GM12878 (cell line): ENCODE results near the gene GGA2. TPM values are rescaled to one million over a fixed set of nuclear protein-coding genes. Genes with fewer than 3 reads are reported as not detected.

Source experiments
- BCL11A ChIP-seq: IDR thresholded peaks from 2 replicates; pipeline ENCODE4 v1.6.1; 2011; ENCODE audit warnings: low read depth, low read length
- BMI1 ChIP-seq: fragments of 450-650 bp; IDR thresholded peaks from 2 replicates; pipeline ENCODE4 v1.6.1; 2016; ENCODE audit warnings: mild to moderate bottlenecking, moderate library complexity, borderline replicate concordance
- CBFB ChIP-seq: IDR thresholded peaks from 2 replicates; pipeline ENCODE4 v1.6.1; 2016; ENCODE audit warnings: antibody characterized with exemption, low read depth
- EZH2 ChIP-seq: IDR thresholded peaks from 2 replicates; pipeline ENCODE4 v1.6.1; 2012; ENCODE audit warnings: low read depth, mild to moderate bottlenecking, control low read depth, inconsistent platforms, low read length, borderline replicate concordance; ENCODE audit not compliant: control insufficient read depth
- HDAC2 ChIP-seq: fragments of 200-600 bp; sonication (generic); IDR thresholded peaks from 2 replicates; pipeline ENCODE4 v1.6.1; 2017
- PML ChIP-seq: IDR thresholded peaks from 2 replicates; pipeline ENCODE4 v1.6.1; 2012; ENCODE audit warnings: low read length, inconsistent platforms
- SMAD1 ChIP-seq: fragments of 450-650 bp; IDR thresholded peaks from 2 replicates; pipeline ENCODE4 v1.6.1; 2018; ENCODE audit warnings: mild to moderate bottlenecking, low read depth; ENCODE audit not compliant: partially characterized antibody
- SPI1 ChIP-seq: IDR thresholded peaks from 2 replicates; pipeline ENCODE4 v1.6.1; 2011; ENCODE audit warnings: low read depth, mild to moderate bottlenecking, low read length, moderate library complexity, borderline replicate concordance; ENCODE audit not compliant: insufficient read depth
- SUPT20H ChIP-seq: IDR thresholded peaks from 2 replicates; pipeline ENCODE4 v1.6.1; 2011; ENCODE audit warnings: low read depth, mild to moderate bottlenecking, low read length, moderate library complexity, borderline replicate concordance; ENCODE audit not compliant: control insufficient read depth
- ZNF592 ChIP-seq: fragments of 450-650 bp; IDR thresholded peaks from 2 replicates; pipeline ENCODE4 v1.6.1; 2017; ENCODE audit warnings: mild to moderate bottlenecking, moderate library complexity
- polyA plus RNA-seq, 11 experiments: library from polyadenylated mRNA; depleted of rRNA in 4 of 11; unstranded in 6 of 11; stranded (reverse) in 5 of 11; fragments of >200 nt; fragmentation: Nextera tagmentation in 4 of 11; fragmentation: Illumina TruSeq in 1 of 11; extraction: Ambion mirVana in 4 of 11; extraction: Trizol in 1 of 11; gene quantifications; 1 replicate in 1 of 11; 2 replicates in 10 of 11; pipeline versions ENCODE4 v1.2.1 to v1.2.3, GENCODE V29; 2011 to 2016; ENCODE audit warnings: inconsistent platforms in 2 of 11, missing spikeins in 2 of 11, low read depth in 1 of 11
- total RNA-seq, 4 experiments: library from RNA; depleted of rRNA in 3 of 4; stranded (reverse); fragments of >200 nt in 3 of 4; fragmentation: Illumina TruSeq in 1 of 4; extraction: Trizol in 1 of 4; gene quantifications; 2 replicates each; pipeline versions ENCODE4 v1.2.1 to v1.2.3, GENCODE V29; 2013 to 2021
- TF ChIP-seq, protein P1 (sequence below): fragments of 450-650 bp; IDR thresholded peaks from 2 replicates; pipeline ENCODE4 v1.6.1; 2017; ENCODE audit warnings: mild to moderate bottlenecking, moderate library complexity
- TF ChIP-seq, protein P2 (sequence below): fragments of 450-650 bp; IDR thresholded peaks from 2 replicates; pipeline ENCODE4 v1.6.1; 2016; ENCODE audit warnings: mild to moderate bottlenecking
- TF ChIP-seq, protein P3 (sequence below): fragments of 450-650 bp; IDR thresholded peaks from 2 replicates; pipeline ENCODE4 v1.6.1; 2017; ENCODE audit warnings: low read depth, mild to moderate bottlenecking, moderate library complexity
- TF ChIP-seq, protein P4 (sequence below): IDR thresholded peaks from 2 replicates; pipeline ENCODE4 v1.6.1; 2012; ENCODE audit warnings: low read length, inconsistent platforms
- TF ChIP-seq, protein P5 (sequence below): IDR thresholded peaks from 2 replicates; pipeline ENCODE4 v1.6.1; 2012; ENCODE audit warnings: low read depth, low read length, improper control_type of control experiment

Gene GGA2
- total and polyA plus RNA-seq, 10 of the 15 experiments (the other 5 are each of a cell fraction or from before 2014, with no cell fraction given), result 14.1 to 153 (median 86.6) TPM

DNA sequence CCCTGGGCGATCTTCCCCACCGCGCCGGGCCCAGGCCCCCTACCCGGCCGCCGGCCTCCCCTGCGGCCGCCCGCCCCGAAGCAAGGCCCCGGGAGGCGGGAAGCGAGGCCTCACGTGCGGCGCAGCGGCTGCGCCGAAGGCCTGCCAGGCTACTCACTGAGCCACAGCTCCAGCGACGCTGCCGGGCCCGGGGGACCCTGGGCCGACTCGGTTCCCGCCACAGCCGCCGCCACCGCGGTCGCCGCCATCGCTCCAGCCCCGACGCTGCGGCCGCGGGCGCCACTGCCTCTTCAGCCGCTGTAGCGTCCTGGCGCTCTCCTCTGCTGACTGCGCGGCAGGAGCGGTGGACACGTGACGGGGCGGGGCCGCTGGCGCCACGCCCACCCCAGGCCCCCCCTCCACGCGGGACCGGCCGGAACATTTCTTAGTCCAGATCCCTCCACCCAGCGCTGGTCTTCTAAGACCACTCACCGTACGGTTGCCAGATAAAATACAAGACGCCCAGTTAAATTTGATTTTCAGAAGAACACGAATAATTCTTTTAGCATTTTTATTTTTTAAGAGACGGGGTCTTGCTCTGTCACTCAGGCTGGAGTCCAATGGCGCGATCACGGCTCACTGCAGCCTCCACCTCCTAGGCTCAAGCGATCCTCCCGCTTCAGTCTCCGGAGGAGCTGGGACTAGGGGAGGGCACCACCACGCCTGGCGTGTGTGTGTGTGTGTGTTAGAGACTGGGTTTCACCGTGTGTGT lies at the start of gene GGA2 (continued):
- TF ChIP-seq, protein P1, sequence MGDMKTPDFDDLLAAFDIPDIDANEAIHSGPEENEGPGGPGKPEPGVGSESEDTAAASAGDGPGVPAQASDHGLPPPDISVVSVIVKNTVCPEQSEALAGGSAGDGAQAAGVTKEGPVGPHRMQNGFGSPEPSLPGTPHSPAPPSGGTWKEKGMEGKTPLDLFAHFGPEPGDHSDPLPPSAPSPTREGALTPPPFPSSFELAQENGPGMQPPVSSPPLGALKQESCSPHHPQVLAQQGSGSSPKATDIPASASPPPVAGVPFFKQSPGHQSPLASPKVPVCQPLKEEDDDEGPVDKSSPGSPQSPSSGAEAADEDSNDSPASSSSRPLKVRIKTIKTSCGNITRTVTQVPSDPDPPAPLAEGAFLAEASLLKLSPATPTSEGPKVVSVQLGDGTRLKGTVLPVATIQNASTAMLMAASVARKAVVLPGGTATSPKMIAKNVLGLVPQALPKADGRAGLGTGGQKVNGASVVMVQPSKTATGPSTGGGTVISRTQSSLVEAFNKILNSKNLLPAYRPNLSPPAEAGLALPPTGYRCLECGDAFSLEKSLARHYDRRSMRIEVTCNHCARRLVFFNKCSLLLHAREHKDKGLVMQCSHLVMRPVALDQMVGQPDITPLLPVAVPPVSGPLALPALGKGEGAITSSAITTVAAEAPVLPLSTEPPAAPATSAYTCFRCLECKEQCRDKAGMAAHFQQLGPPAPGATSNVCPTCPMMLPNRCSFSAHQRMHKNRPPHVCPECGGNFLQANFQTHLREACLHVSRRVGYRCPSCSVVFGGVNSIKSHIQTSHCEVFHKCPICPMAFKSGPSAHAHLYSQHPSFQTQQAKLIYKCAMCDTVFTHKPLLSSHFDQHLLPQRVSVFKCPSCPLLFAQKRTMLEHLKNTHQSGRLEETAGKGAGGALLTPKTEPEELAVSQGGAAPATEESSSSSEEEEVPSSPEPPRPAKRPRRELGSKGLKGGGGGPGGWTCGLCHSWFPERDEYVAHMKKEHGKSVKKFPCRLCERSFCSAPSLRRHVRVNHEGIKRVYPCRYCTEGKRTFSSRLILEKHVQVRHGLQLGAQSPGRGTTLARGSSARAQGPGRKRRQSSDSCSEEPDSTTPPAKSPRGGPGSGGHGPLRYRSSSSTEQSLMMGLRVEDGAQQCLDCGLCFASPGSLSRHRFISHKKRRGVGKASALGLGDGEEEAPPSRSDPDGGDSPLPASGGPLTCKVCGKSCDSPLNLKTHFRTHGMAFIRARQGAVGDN, result peak; percentile 82
- TF ChIP-seq, protein P2, sequence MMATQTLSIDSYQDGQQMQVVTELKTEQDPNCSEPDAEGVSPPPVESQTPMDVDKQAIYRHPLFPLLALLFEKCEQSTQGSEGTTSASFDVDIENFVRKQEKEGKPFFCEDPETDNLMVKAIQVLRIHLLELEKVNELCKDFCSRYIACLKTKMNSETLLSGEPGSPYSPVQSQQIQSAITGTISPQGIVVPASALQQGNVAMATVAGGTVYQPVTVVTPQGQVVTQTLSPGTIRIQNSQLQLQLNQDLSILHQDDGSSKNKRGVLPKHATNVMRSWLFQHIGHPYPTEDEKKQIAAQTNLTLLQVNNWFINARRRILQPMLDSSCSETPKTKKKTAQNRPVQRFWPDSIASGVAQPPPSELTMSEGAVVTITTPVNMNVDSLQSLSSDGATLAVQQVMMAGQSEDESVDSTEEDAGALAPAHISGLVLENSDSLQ, result peak; percentile 93
- no peak for TF ChIP-seq CBFB
- TF ChIP-seq, protein P3, sequence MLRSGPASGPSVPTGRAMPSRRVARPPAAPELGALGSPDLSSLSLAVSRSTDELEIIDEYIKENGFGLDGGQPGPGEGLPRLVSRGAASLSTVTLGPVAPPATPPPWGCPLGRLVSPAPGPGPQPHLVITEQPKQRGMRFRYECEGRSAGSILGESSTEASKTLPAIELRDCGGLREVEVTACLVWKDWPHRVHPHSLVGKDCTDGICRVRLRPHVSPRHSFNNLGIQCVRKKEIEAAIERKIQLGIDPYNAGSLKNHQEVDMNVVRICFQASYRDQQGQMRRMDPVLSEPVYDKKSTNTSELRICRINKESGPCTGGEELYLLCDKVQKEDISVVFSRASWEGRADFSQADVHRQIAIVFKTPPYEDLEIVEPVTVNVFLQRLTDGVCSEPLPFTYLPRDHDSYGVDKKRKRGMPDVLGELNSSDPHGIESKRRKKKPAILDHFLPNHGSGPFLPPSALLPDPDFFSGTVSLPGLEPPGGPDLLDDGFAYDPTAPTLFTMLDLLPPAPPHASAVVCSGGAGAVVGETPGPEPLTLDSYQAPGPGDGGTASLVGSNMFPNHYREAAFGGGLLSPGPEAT, result no peak
- TF ChIP-seq BMI1, result no peak
- TF ChIP-seq, protein P4, sequence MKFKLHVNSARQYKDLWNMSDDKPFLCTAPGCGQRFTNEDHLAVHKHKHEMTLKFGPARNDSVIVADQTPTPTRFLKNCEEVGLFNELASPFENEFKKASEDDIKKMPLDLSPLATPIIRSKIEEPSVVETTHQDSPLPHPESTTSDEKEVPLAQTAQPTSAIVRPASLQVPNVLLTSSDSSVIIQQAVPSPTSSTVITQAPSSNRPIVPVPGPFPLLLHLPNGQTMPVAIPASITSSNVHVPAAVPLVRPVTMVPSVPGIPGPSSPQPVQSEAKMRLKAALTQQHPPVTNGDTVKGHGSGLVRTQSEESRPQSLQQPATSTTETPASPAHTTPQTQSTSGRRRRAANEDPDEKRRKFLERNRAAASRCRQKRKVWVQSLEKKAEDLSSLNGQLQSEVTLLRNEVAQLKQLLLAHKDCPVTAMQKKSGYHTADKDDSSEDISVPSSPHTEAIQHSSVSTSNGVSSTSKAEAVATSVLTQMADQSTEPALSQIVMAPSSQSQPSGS, result no peak
- TF ChIP-seq, protein P5, sequence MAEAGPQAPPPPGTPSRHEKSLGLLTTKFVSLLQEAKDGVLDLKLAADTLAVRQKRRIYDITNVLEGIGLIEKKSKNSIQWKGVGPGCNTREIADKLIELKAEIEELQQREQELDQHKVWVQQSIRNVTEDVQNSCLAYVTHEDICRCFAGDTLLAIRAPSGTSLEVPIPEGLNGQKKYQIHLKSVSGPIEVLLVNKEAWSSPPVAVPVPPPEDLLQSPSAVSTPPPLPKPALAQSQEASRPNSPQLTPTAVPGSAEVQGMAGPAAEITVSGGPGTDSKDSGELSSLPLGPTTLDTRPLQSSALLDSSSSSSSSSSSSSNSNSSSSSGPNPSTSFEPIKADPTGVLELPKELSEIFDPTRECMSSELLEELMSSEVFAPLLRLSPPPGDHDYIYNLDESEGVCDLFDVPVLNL, result no peak
- no peak for TF ChIP-seq SPI1
- TF ChIP-seq SUPT20H, result no peak
- no peak for TF ChIP-seq HDAC2
- TF ChIP-seq PML, result peak; percentile 21; the same call in 1 of the 2 replicates
- TF ChIP-seq BCL11A, result no peak
- TF ChIP-seq ZNF592, result no peak
- TF ChIP-seq EZH2, result no peak
- no peak for TF ChIP-seq SMAD1
